UCSD-AML1 (cell line): Measurements from ENCODE around the gene OR2H1.

Source experiments
- DNase-seq: peaks from one replicate; lab custom pipeline; 2025; ENCODE audit not compliant: unreplicated experiment; lab: John Stamatoyannopoulos, UW

Gene OR2H1

DNA sequence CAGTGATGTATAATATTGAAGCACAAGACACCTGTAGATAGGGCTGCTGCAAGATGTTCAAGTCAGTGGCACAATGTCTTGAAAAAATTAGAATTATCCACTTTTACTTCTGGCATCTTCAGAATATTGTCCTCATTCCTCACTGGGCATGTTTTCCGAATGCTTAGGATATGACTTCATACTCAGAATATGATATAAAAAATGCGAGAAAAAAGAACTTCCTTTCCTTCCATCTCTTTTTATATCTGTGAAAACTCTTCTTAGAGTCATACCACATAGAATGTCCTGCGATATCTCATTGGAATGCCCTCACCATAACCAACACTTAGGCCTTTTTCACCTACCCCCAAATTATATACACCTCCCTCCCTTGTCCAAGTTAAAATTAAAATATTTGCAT lies 26.2 kb downstream of the OR2H1 start:
- DNase-seq, result no peak

DNA sequence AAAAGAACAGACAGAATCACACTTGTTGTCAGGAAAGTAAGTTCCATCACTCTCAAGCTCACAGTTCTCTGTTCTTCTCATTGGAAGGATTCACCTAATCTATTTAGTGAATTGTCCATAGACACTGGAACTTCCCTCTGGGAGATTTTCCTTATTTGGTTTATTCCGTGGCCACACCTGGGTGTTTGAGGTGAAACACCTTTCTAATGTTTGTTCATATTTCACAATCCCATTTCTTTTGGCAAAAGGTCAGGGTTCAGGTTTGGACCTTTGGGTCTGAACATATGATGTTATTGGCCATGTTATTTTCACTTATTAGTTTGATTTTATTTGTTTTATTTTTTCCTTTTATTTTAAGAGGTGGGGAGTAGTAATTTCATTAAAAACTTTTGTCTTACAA lies 26.8 kb downstream of the OR2H1 start:
- DNase-seq, result no peak

DNA sequence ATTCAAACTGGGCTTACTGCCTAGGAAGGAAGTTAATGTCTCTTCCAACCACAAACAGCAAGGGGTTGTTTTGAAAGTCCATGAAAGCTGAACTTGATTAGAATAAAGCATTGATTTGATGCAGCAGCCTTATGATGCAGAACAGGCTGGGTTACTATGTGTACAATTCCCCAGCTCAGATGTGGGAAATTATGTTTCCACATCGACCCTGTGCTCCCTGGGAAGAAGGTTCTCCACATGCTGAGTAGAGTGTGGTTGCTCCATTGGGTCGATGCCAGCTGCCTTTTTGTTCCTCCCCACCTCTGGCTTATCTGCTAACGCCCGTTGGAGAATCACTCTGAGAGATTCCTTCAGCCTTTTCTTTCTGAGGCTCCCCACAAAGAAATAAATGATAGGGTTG lies 29.6 kb downstream of the OR2H1 start:
- no peak for DNase-seq

DNA sequence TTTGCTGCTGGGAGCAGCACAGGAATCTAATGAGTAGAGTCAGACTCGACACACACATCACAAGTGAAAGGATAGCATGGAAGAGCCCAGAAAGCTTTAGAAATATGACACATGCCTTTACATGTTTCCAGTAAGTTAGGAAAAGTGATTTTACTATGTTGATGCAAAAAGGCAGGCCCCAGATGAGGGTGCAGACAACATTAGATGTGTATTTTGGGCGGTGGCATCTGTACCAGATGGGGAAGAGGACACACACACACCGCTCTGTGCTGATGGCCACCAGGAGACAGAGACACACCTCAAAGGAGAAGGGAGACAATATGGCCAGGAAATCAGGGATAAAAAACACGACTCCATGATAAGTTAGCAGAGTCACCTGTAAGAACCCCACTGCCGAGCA lies 30.2 kb downstream of the OR2H1 start:
- DNase-seq, result no peak

DNA sequence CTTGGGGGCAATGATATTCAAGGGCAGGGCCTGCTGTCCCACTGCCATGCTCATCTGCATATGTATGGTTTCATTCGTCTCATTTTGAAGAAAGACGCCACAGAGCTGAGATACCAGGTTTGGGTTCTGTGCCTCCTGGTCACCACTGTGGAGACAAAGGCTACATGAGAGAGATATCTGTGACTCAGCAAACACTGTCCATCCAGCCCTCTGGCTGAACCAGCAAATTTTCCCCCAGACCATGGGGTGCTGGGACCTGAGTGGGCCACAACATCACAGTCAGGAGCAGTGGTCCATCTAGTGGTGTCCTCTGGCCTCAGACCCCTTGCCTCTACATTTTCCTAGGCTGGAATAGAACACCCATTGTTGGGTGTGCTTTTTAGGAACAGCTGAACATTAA lies 30.7 kb downstream of the OR2H1 start, which contains the start of gene MAS1L:
Gene MAS1L, minus strand, starts transcription at position 297 of the 400 bp plus-strand sequence. Its CDS starts 54 bp downstream, at position 243.
- no peak for DNase-seq

DNA sequence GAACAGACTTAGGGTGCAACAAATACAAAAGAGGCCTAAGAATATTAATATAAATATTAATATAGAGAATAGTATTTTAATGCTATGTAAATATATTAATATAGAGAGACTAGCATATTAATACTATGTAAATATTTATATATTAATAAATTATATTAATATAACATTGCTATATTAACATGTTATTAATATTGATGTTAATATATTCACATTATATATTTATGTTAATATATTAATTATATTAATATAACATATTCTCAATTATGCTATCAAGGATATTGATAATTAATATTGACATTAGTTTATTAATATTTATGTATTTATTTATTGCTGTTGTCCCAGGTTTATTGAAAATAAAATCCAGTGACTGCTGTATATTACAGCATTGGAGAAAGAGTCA lies 31.9 kb downstream of the OR2H1 start:
- DNase-seq, result no peak

DNA sequence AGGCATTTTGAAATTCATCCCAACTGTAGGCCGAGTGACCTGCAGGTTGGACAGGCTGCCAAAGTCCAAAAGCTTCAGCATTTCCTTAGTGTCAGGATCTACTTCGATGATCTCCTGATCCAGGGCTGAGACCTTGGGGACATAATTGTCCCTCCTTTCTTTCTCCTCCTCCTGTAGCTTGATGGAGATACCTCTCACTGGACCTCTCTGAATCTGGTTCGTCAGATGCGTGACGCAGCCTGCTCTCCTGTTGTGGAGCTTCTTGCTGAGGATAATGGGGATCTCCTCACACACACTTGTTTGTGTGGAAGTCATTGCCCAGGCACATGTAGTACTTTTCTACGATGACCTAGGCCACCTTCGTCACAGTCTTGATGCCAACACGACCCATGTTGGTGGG lies 32.3 kb downstream of the OR2H1 start:
- no peak for DNase-seq

DNA sequence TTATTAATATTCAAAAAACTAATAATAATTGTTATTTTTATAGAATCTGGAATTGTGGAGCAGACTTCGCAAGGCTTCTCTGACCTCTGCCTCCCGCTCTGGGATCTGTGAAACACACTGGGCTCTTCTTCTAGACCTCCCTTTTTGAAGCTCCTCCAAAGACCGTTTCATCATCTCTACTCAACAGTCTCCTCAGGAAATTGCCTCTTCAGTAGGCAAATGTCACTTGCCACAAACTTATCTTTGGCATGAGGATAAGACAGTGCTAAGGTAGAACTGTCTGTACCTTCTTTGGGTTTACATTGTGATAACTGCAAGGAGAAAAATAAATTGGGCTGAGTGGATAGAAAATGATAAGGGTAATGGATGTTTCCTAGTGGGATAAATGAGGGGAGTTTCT lies 33.1 kb downstream of the OR2H1 start:
- no peak for DNase-seq

DNA sequence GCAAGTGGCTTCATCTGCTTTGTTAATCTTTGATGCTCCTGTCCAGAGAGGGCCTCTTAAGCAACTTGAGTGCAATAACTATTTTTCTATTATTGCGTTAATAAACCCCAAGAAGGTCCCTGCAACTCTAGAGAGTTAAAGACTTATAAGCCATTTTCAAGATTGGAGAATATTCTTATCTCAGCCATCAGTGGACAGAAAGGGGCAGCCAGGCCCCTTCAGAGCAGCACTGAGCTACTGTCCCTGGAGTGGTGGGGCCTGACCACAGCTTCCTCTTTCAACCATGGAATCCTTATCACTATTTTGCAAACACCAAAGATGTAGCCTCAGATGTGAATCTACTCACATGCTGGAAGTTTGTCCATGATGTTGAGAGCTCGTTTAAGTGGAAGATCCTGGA lies 33.6 kb downstream of the OR2H1 start:
- peak; percentile 22 for DNase-seq

DNA sequence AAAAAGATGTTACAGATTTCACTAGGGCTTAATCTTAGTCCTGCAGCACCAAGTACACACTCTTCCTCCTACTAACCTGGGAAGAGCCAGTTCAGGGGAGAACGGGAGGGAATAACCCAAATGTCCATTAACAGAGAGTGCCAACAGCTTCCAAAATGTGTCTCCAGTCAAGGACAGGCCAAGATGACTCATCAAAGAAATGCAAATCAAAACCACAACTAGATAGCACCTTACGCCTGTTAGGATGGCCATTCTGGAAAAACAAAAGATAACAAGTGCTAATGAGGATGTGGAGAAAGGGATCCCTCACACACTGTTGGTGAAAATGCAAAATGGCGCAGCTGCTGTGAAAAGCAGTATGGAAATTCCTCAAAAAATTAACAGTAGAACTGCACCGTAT lies 34.6 kb downstream of the OR2H1 start:
- no peak for DNase-seq

DNA sequence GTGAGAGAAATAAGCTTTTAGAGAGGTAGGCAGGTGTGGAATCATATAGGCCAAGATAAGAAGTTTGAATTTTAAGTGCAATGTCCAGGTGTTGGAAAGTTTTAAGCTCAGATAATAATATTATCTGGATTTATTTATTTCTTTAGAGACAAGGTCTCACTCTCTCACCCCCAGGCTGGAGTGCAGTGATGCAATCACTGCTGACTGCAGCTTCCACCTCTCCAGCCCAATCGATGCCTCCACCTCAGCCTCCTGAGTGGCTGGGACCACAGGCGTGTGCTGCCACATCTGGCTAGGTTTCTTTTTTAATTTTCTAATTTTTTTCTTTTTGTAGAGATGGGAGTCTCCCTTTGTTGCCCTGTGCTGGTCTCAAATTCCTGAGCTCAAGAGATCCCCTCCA lies 36.3 kb downstream of the OR2H1 start:
- DNase-seq, result no peak

DNA sequence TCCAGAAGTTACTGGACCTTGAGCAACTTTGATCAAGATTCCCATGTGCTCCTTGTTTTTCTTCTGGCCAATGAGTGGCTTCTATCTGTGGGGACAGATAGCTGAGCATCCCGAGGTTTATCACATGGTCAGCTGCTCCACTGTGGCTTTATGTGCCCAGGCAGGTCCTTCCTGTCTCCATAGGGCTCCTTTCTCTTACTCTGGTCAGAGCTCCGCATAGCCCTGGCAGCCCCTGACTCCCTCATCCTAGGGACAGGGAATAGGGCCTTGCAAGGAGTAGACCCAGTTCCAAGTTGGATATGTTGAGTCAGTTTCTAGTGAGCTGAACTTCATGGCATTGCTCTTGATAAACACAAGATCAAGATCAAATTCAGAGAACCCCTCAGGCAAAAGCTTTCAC lies 37.2 kb downstream of the OR2H1 start:
- no peak for DNase-seq

DNA sequence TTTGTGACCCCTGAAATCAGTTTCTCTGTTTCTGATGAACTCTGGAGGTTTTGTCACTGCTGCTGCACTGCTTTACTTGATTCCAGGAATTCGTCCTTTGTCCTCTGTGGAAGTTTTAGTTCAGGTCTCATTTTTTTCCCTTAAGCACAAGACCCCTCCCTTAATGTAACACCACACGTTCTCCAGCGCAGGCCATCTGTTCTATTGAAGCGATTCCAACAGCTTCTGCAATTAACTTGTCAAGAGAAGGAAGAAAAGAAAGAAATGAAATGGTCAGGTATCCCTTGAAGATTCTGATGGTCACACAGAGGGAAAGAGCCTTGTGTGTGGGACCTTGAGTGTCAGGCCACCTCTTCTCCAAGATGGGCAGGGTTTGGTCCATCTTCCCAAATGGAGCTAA lies 38.6 kb downstream of the OR2H1 start:
- no peak for DNase-seq

DNA sequence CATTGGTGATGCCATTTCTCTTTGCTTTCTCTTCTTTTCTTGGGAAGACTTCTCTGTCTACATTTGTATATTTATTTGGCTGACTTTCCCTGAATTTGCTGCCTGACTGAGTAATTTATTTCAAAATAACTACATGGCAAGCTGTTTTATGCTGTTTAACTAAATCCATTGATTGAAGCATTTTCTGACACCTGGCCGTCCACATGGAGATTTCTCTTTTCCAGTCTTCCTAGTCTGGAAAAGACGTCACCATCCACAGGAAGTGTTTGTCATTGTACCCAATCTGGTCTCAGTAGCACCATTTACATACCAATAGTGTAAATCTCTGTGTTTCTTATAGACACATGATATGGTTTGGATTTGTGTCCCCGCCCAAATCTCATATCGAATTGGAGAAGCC lies 40.0 kb downstream of the OR2H1 start:
- no peak for DNase-seq

DNA sequence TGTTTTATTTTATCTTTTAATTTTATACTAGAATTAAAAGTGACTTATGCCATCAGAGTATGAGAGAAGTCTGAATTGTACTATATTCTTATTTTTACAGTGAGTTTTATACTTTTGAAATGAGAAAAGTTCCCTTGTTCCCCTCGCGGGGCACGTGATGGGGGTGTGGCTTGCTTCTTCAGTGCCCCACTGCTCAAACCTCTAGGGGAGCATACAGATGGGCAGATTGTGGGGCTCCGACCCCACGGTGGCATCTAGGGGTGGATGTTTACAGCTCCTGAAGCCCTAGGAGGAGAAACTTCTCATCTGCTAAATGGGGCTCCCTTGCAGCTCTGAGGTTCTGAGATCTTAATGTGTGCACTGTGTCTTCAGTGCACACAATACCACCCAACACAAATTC lies 42.7 kb downstream of the OR2H1 start:
- no peak for DNase-seq

DNA sequence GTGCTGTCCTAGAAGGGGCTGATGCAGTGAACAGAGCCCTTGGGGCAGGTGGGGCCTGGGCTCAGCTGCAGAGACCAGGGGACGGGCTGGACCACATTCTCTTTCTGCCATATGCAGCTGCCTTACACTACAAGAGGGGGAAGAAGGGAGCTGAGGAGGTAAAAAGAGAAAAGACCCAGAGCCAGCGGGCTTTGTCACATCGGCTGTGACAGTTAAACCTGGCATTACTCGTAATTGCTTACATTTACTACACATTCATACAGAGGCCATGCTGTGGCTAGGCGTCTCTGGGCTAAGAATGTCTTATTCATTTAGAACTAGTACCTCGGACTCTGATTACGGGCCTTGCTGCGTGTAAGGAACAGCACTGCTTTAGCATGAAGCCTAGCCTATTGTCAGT lies 43.6 kb downstream of the OR2H1 start:
- DNase-seq, result no peak

DNA sequence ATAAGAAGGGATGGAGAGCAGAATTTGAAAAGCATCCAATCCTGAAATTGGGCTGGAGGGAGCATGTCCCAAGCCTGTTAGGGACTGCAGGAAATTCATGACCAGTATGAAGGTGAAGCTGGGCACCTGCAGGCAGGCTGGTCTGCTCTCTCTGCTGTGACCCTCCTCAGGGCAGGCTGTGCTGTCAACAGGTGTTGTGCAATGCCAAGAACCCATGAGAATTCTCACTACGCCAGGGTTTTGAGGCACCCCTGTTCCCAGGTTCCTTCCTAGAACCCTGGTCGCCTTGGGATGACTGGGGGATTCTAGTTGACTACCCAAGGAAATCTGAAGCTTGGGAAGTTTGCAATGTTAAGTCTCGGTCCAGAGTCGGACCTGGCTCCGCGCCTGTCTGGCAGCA lies 44.2 kb downstream of the OR2H1 start:
- DNase-seq, result no peak

DNA sequence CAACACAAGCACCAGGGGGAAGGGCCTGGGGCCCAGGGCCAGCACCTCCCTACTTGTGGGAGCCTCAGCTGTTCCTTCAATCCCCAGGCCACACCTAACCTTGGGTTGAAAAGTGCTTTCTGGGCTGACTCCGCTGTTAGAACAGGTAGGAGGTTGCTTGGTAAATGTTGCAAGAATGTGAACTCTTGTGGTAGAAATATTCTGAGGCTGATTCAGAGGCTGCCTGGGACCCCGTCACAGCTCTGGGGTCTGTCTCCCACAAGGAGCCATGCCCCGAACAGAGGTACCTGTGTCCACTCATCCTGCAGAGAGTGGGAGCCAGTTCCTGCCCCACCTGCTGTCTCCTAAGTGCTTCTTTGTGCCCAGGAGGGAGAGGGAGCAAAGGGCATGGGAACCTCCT lies 45.2 kb downstream of the OR2H1 start:
- DNase-seq, result no peak

DNA sequence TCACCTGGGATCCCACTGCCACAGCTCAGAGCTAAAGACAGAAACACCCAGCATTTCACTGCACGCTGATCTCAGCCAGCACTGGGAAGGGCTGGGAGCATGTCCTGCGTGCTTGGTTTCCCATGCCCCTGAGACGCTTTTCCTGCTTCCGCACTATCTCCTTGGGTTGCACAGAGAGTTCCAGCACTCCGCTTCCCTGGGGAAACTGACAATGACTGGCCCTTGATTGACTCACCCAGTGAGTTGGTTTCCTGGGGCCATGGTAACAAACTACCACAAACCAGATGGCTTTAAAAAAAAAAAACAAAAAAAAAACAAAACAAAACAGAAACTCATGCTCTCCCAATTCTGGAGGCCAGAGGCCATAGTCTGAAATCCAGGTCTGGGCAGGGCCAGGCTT lies 45.6 kb downstream of the OR2H1 start:
- DNase-seq, result no peak

DNA sequence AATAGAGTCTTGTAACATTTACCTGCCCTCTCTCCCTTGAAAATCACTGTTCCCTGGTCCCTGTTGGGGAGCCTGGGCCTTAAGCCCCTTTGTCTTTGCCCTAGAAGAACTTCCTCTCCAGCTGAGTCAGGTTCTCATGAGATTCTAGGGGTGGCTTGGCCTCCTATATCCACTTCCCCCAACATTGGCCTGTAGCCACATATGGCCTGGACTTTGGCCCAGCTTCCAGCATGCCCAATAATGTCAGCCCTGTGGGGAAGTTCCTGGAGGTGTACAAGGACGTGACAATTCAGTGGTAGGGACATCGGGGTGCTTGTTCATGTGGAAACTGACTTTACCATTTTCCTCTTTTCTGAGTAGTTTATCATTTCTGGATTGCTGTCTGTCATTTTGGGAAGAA lies 48.0 kb downstream of the OR2H1 start:
- DNase-seq, result no peak

DNA sequence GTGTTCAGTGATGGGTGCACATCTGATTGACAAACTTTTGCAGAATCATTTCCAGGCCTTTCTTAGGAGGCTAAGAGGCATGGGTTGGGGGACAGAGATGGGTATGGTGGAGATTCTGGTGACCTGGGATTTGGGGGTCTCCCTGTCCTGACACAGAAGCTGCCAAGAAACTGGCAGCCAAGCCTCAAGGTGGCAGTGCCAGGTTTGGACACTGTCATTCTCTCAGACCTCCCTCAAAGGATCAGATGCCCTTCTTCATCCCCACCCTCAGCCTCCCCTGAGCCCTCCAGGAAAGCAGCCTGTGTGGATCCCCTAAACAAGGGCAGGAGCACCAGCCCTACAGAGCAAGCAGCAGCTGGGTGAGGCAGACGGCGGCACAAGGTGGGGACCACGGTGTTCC lies 48.9 kb downstream of the OR2H1 start:
- no peak for DNase-seq

DNA sequence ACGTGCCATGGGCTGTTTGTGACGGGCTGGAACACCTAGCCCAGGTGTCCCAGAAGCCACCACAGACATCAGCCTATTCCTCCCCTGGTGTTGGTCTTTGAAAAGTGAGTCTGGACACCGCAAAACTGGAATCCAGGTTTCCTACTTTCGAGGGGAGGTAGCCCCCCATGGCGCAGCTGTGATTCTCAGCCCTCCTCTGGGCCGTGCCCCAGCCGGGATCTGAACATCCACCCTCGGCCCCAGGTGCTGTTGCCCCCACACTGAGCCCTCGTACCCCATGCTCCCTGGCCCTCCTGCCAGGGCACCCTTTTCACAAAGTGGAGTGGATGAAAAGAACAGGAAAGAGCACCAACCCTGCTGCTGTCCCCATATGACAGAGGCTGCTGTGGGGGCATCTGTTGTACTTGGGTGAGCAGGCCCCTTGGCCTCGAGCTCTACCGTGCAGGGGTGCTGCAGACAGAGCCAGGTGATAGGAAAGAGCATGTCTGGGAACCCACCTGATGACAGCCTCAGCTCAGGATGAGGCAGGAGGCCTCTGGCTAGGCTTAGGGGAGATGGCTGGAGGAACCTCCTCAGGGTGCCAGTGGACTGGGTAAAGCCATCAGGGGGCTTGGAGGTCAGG lies 49.6 kb downstream of the OR2H1 start:
- no peak for DNase-seq

DNA sequence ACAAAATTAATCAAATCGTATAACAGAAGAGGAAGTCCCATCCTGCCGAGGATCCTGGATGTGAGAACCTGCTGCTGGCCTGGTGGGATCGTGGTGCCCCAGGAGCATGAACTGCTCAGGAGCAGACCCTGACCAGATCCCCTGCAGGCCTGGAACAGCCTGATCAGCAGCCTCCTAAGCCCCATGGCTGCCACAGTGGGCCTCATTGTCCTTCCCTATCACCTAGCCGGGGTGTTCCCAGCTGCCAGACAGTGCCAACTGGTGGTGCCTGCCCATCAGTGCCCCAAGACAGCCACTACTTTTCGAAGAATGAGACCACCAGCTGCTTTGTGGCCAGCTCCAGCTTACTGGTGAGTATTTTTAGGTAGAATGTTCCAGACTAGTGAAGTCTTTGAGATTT lies 50.4 kb downstream of the OR2H1 start:
- DNase-seq, result no peak

DNA sequence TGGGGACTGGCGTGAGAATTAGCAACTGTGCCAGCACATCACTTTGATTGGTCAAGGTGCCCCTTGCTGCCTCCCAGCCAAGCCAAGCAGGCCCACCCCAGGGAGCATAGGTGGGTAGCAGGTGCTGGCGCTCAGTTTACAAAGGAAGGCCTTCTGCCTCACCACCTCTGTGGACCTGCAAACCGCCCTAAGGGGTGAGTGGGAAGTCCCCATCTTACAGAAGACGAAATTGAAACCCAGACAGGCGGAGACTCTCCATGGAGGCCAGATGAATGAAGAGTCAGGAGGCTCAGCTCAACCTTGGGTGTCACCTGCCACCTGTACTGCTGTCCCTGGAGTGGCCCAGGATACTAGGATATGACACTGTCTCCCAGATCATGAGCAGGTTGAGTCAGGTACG lies 52.3 kb downstream of the OR2H1 start:
- no peak for DNase-seq
